OCI-LY7 (cell line): ENCODE data around the gene FAM47E. TPM values are rescaled to one million over a fixed set of nuclear protein-coding genes. Genes with fewer than 3 reads are reported as not detected.

Experiments
- BruUV-seq: library from RNA; stranded (reverse); fragments of 400-500 nt; replicated peaks from 2 replicates; lab custom pipeline; 2021; lab: Mats Ljungman, UMichigan
- CTCF ChIA-PET: fragments of 300-600 bp; sonication (Branson Sonifier 250); formaldehyde crosslinking; loops from one replicate; lab custom pipeline; 2022; ENCODE audit warnings: antibody characterized with exemption; ENCODE audit not compliant: unreplicated experiment; lab: Charles Lee
- POLR2A ChIA-PET: fragments of 300-600 bp; sonication (Branson Sonifier 250); formaldehyde crosslinking; loops from one replicate; lab custom pipeline; 2022; ENCODE audit warnings: antibody characterized with exemption; lab: Charles Lee
- DNase-seq: peaks from one replicate; pipeline ENCODE4 v3.0.0-alpha.2; 2015; ENCODE audit warnings: low spot score
- H2AFZ ChIP-seq: fragments of 200-600 bp; sonication (generic), shearing (Covaris generic); 2 replicates; pipeline ENCODE4 v1.6.1; 2014; ENCODE audit warnings: mild to moderate bottlenecking, antibody characterized with exemption, low read length, moderate library complexity
- H3K27ac ChIP-seq: fragments of 200-600 bp; sonication (generic); 2 replicates; pipeline ENCODE4 v1.5.1; 2014; ENCODE audit warnings: mixed run types, low read depth, mild to moderate bottlenecking, moderate library complexity, low read length, inconsistent platforms; ENCODE audit not compliant: poor library complexity, severe bottlenecking
- H3K36me3 ChIP-seq: fragments of 200-600 bp; sonication (generic); 2 replicates; pipeline ENCODE4 v1.6.1; 2014; ENCODE audit warnings: mild to moderate bottlenecking, antibody characterized with exemption, low read length, moderate library complexity, mixed read lengths; ENCODE audit not compliant: insufficient read depth
- H3K4me1 ChIP-seq: fragments of 200-600 bp; sonication (generic); 2 replicates; pipeline ENCODE4 v1.5.1; 2014; ENCODE audit warnings: mild to moderate bottlenecking, low read length; ENCODE audit not compliant: insufficient read depth, poor library complexity, severe bottlenecking
- H3K4me2 ChIP-seq: fragments of 200-600 bp; sonication (generic); 2 replicates; pipeline ENCODE4 v1.6.1; 2014; ENCODE audit warnings: mild to moderate bottlenecking, low read length
- H3K4me3 ChIP-seq: fragments of 200-600 bp; sonication (generic); 2 replicates; pipeline ENCODE4 v1.5.1; 2014; ENCODE audit warnings: mild to moderate bottlenecking, low read depth, low read length; ENCODE audit not compliant: poor library complexity, severe bottlenecking
- H3K79me2 ChIP-seq: fragments of 200-600 bp; sonication (generic); 2 replicates; pipeline ENCODE4 v1.6.1; 2016; ENCODE audit warnings: low read depth, mild to moderate bottlenecking, low read length, moderate library complexity, mixed read lengths; ENCODE audit not compliant: insufficient read depth
- H3K9me2 ChIP-seq: fragments of 200-600 bp; sonication (generic); 2 replicates; pipeline ENCODE4 v1.6.1; 2016; ENCODE audit warnings: mild to moderate bottlenecking, low read length, mixed read lengths; ENCODE audit not compliant: insufficient read depth
- H3K9me3 ChIP-seq: fragments of 200-600 bp; sonication (generic); 2 replicates; pipeline ENCODE4 v1.6.1; 2014; ENCODE audit warnings: mild to moderate bottlenecking, mixed run types, low read length, mixed read lengths
- H4K20me1 ChIP-seq: fragments of 200-600 bp; sonication (generic); 2 replicates; pipeline ENCODE4 v1.6.1; 2014; ENCODE audit warnings: mild to moderate bottlenecking, antibody characterized with exemption, low read length, moderate library complexity, mixed read lengths; ENCODE audit not compliant: insufficient read depth
- EZH2phosphoT487 ChIP-seq: fragments of 200-600 bp; sonication (generic); IDR thresholded peaks from 2 replicates; pipeline ENCODE4 v1.6.1; 2018; ENCODE audit warnings: low read depth, borderline replicate concordance, mild to moderate bottlenecking, mixed run types, antibody characterized with exemption, low read length, moderate library complexity, mixed read lengths
- intact Hi-C: fragments of 100-400 bp; cut with micrococcal nuclease; formaldehyde crosslinking; loops from one replicate; pipeline ENCODE4 v1.10.0; 2022; ENCODE audit not compliant: unreplicated experiment
- total RNA-seq, 2 experiments: library from RNA; depleted of rRNA in 1 of 2; stranded (reverse); fragments of >200 nt in 1 of 2; shearing (Covaris generic) in 1 of 2; gene quantifications; 2 replicates each; pipeline ENCODE4 v1.2.3, GENCODE V29; 2014 to 2022
- TF ChIP-seq, protein P1 (sequence below): fragments of 200-600 bp; sonication (generic); conservative IDR thresholded peaks from 2 replicates; pipeline ENCODE4 v1.5.1; 2014; ENCODE audit warnings: mild to moderate bottlenecking, antibody characterized with exemption, low read length, moderate library complexity, mixed read lengths

The FAM47E gene
- total RNA-seq, 2 experiments from 2014 or later = not detected

- POLR2A ChIA-PET = no interaction called here
- Histone ChIP-seq H3K4me1 (no peaks in the 10 kb centered on the region), H3K4me3 (no peak overlapping the region), H3K79me2 (no peaks in the 10 kb centered on the region), H3K9me3 (no peaks in the 10 kb centered on the region), H2AFZ (no peak overlapping the region), H3K4me2 (no peak overlapping the region), H3K9me2 (no peaks in the 10 kb centered on the region), H3K27ac (no peak overlapping the region), H3K36me3 (no peaks in the 10 kb centered on the region), H4K20me1 (no peaks in the 10 kb centered on the region)
- TF ChIP-seq, protein P1, sequence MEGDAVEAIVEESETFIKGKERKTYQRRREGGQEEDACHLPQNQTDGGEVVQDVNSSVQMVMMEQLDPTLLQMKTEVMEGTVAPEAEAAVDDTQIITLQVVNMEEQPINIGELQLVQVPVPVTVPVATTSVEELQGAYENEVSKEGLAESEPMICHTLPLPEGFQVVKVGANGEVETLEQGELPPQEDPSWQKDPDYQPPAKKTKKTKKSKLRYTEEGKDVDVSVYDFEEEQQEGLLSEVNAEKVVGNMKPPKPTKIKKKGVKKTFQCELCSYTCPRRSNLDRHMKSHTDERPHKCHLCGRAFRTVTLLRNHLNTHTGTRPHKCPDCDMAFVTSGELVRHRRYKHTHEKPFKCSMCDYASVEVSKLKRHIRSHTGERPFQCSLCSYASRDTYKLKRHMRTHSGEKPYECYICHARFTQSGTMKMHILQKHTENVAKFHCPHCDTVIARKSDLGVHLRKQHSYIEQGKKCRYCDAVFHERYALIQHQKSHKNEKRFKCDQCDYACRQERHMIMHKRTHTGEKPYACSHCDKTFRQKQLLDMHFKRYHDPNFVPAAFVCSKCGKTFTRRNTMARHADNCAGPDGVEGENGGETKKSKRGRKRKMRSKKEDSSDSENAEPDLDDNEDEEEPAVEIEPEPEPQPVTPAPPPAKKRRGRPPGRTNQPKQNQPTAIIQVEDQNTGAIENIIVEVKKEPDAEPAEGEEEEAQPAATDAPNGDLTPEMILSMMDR = no peak
- no peak for TF ChIP-seq EZH2phosphoT487
- intact Hi-C loops = no loop called here
- no peak for DNase-seq
- CTCF ChIA-PET = no interaction called here
- no TSS peak for BruUV-seq
Observed at GRCh38 chr4:76232681-76233080, 18.8 kb upstream of the FAM47E start.

GRCh38 chr4:76233083-76233482, 18.4 kb upstream of the FAM47E start:
- BruUV-seq = no TSS peak
- Histone ChIP-seq H2AFZ (no peak overlapping the region), H3K36me3 (no peaks in the 10 kb centered on the region), H4K20me1 (no peaks in the 10 kb centered on the region), H3K9me3 (no peaks in the 10 kb centered on the region), H3K27ac (no peak overlapping the region), H3K4me3 (no peak overlapping the region), H3K4me2 (no peak overlapping the region), H3K9me2 (no peaks in the 10 kb centered on the region), H3K79me2 (no peaks in the 10 kb centered on the region), H3K4me1 (no peaks in the 10 kb centered on the region)
- POLR2A ChIA-PET = no interaction called here
- no peak for TF ChIP-seq EZH2phosphoT487
- TF ChIP-seq, protein P1 = no peak
- CTCF ChIA-PET = no interaction called here
- intact Hi-C loops = no loop called here
- no peak for DNase-seq

- H3K79me2 ChIP-seq = no peaks in the 10 kb centered on the region
- intact Hi-C loops = no loop called here
- TF ChIP-seq, protein P1 = no peak
- TF ChIP-seq EZH2phosphoT487 = no peak
- BruUV-seq = no TSS peak
- H4K20me1 ChIP-seq = no peaks in the 10 kb centered on the region
- H2AFZ ChIP-seq = no peak overlapping the region
- no peaks in the 10 kb centered on the region for H3K4me1 ChIP-seq
- H3K9me2 ChIP-seq = no peaks in the 10 kb centered on the region
- no peaks in the 10 kb centered on the region for H3K9me3 ChIP-seq
- no peak overlapping the region for H3K27ac ChIP-seq
- no peak overlapping the region for H3K4me2 ChIP-seq
- no peak for DNase-seq
- H3K4me3 ChIP-seq = no peak overlapping the region
- CTCF ChIA-PET = no interaction called here
- no peaks in the 10 kb centered on the region for H3K36me3 ChIP-seq
- POLR2A ChIA-PET = interaction anchor here (0.5 kb wide), 1 partner anchor 133 kb away, joined by 3 read pairs; no protein-coding TSS in a partner anchor
Observed at GRCh38 chr4:76233529-76233928, 18.0 kb upstream of the FAM47E start.
